ENCODE results near the gene NEU4.

Gene NEU4

GRCh38 chr2:241864168-241864849 is 55.3 kb downstream of the NEU4 start:
- DNase-seq (ENCODE audit: low read depth), result no peak

- DNase-seq (ENCODE audit: low read depth), result no peak
These were observed 55.8 kb downstream of the NEU4 start for GRCh38 chr2:241864850-241865213.

GRCh38 chr2:241865416-241865956 is 56.5 kb downstream of the NEU4 start:
- no peak for DNase-seq (ENCODE audit: low read depth)

DNA sequence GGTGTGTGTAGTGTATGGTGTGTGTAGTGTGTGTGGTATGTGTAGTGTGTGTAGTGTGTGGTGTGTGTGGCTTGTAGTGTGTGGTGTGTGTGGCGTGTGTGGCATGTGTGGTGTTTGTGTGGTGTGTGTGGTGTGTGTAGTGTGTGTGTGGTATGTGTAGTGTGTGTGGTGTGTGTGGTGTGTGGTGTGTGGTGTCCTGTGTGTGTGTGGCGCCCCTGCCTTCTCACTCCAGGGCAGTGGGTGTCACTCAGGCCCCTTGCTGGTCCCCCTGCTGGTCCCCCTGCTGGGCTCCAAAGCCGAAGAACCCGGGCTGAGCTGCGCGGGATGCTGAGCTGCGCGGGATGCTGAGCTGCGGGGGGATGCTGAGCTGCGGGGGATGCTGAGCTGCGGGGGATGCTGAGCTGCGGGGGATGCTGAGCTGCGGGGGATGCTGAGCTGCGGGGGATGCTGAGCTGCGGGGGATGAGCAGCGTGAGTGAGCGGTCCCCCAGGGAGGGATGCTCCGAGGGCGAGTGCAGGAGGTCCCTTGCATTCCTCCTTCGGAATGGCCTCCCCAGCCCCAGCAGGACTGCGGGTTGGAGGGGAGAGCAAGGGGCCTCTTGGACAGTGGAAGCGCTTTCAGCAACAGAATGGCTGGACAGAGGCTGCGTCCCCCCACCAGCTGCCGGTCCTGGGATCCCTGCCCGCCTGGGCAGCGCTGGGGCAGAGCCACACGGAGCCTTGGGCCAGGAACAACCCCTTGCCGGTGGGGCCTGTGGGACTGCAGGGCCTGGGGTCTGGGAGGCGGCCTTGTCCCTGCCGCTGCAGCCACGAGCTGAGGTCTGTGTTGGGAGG is 57.2 kb downstream of the NEU4 start:
- peak; percentile 46 for DNase-seq (ENCODE audit: low read depth)

All from EH (cell line).